Ovary (tissue), 9 donors: ENCODE measurements around the gene CCDC33. TPM values are rescaled to one million over a fixed set of nuclear protein-coding genes. Genes with fewer than 3 reads are reported as not detected.
"Not testable (repeated sequence)": the region's sequence is repeated elsewhere in the genome, so short reads cannot be mapped to it uniquely, and the experiment has no call there.

Experiments
- DNase-seq, 5 donors: peaks; one replicate each; pipeline ENCODE4 v3.0.0-alpha.2; 2019 to 2020
- H3K27ac ChIP-seq, 2 donors: fragments of 200-600 bp; one replicate each; pipeline versions ENCODE4 v1.5.1 to v1.8.0; 2019 to 2022
- H3K27me3 ChIP-seq: fragments of 200-600 bp; one replicate; pipeline ENCODE4 v1.8.0; 2022
- H3K36me3 ChIP-seq: fragments of 200-600 bp; sonication (generic); one replicate; pipeline ENCODE4 v1.5.1; 2019
- H3K4me1 ChIP-seq: one replicate; pipeline ENCODE4 v1.8.1; 2013; ENCODE audit warnings: mild to moderate bottlenecking, moderate library complexity; ENCODE audit not compliant: insufficient read depth
- H3K4me3 ChIP-seq: fragments of 200-600 bp; sonication (generic); one replicate; pipeline ENCODE4 v1.5.1; 2017
- H3K9me3 ChIP-seq, 2 donors: fragments of 200-600 bp in 1 of 2; sonication (generic) in 1 of 2; one replicate each; pipeline versions ENCODE4 v1.5.1 to v1.8.1; 2013 to 2019; ENCODE audit warnings: mild to moderate bottlenecking in 1 of 2, moderate library complexity in 1 of 2
- CTCF ChIP-seq, 3 donors: fragments of 450-650 bp in 2 of 3; fragments of 200-600 bp in 1 of 3; IDR thresholded peaks; one replicate each; pipeline versions ENCODE4 v1.5.1 to v1.8.0; 2016 to 2022; ENCODE audit warnings: antibody characterized with exemption in 3 of 3, mild to moderate bottlenecking in 1 of 3
- EP300 ChIP-seq: sonication (generic); formaldehyde crosslinking; IDR thresholded peaks from one replicate; pipeline ENCODE4 v1.6.1; 2017; ENCODE audit warnings: antibody characterized with exemption
- POLR2A ChIP-seq: fragments of 450-650 bp; IDR thresholded peaks from one replicate; pipeline ENCODE4 v1.6.1; 2017; ENCODE audit warnings: antibody characterized with exemption, mild to moderate bottlenecking, moderate library complexity
- WGBS, 3 donors: extraction: QIAGEN DNeasy Blood & Tissue Kit in 1 of 3; methylation state at CpG; one replicate each; pipeline versions ENCODE4 v1.1.5 to v1.1.7; 2013 to 2017; 5-methylcytosine and 5-hydroxymethylcytosine counted together
- intact Hi-C, 4 donors: fragments of 100-400 bp; cut with DNase I; formaldehyde crosslinking; loops; one replicate each; pipeline versions ENCODE4 v1.11.0 to v1.15.1; 2022 to 2023
- polyA plus RNA-seq, 2 donors: library from polyadenylated mRNA; stranded (reverse); fragments of 200-250 nt in 1 of 2; fragments of 350-450 nt in 1 of 2; fragmentation: Illumina TruSeq in 1 of 2; extraction: RNeasy Lipid Tissue Mini Kit (QIAGEN cat#74804) in 1 of 2; gene quantifications; one replicate each; pipeline ENCODE4 v1.2.3, GENCODE V29; 2013 to 2014
- total RNA-seq, 7 donors: library from RNA; depleted of rRNA in 2 of 7; stranded (reverse); fragments of >200 nt in 2 of 7; fragmentation: NEBNext Ultra II Directional in 3 of 7; extraction: Animal tissue kit (Norgen Biotek cat#: 25700) in 3 of 7; gene quantifications; one replicate each; pipeline versions ENCODE4 v1.1.0 to v1.2.4, GENCODE V29; 2016 to 2023
- donor health status: DM: no; HTN: no; CAD: no; lungs with moderate emphysema.
- donor health status: DM: no; HTN: no; CAD: no.
- donor health status: Bipolar disorder and iron deficiency.
- donor health status: DM: yes; HTN: yes; CAD: no.
- donor health status: DM: no; HTN: no; CAD: no.
- donor health status: DM: yes; HTN: yes; CAD: no.

CCDC33 gene
- total and polyA plus RNA-seq, 9 donors, result 0.10 to 24.7 (median 1.9) TPM; not detected in 3

GRCh38 chr15:74352393-74352910 is 116.3 kb downstream of the CCDC33 start:
- Histone ChIP-seq H3K27ac (no peak overlapping the region), H3K36me3 (no peaks in the 10 kb centered on the region), H3K9me3 (no peaks in the 10 kb centered on the region), H3K4me1 (peaks cover 7% of the 10 kb centered on the region), H3K27me3 (no peaks in the 10 kb centered on the region), H3K4me3 (no peak overlapping the region)
- TF ChIP-seq CTCF (IDR thresholded peaks at IDR 0.05), result no peak
- TF ChIP-seq EP300, result no peak
- no peak for TF ChIP-seq POLR2A
- intact Hi-C loops, result no loop called here
- 88 to 93% (median 88%) methylated on average over 3 of the region's 3 CpGs for WGBS, 3 donors
- no peak for DNase-seq

- H3K27ac ChIP-seq, H3K36me3 ChIP-seq, H3K4me3 ChIP-seq, H3K4me1 ChIP-seq, intact Hi-C loops, DNase-seq, H3K27me3 ChIP-seq, H3K9me3 ChIP-seq: not testable (repeated sequence)
- 83 to 98% (median 93%) methylated on average over 2 of the region's 2 CpGs for WGBS, 3 donors
These were observed 117.9 kb downstream of the CCDC33 start for GRCh38 chr15:74353992-74354391.

- 87 to 96% (median 88%) methylated on average over 6 of the region's 6 CpGs for WGBS, 3 donors
- intact Hi-C loops, H3K4me1 ChIP-seq, H3K27me3 ChIP-seq, H3K4me3 ChIP-seq, H3K9me3 ChIP-seq, H3K27ac ChIP-seq, H3K36me3 ChIP-seq: not testable (repeated sequence)
- DNase-seq, result peak in 1 of 5 donors; percentile 17
These were observed 119.9 kb downstream of the CCDC33 start for GRCh38 chr15:74356050-74356449.

GRCh38 chr15:74357514-74357913 is 121.4 kb downstream of the CCDC33 start:
- H3K36me3 ChIP-seq, intact Hi-C loops, H3K9me3 ChIP-seq, H3K4me3 ChIP-seq, H3K4me1 ChIP-seq, H3K27me3 ChIP-seq: not testable (repeated sequence)
- H3K27ac ChIP-seq, result peak overlapping the region in 1 of 2 donors; percentile 52
- DNase-seq, result peak in 3 of 5 donors; percentile 36 to 68 (median 66)
- WGBS, 3 donors, result 53 to 71% (median 58%) methylated on average over 7 of the region's 7 CpGs

- H3K4me3 ChIP-seq, H3K36me3 ChIP-seq, H3K27ac ChIP-seq, H3K4me1 ChIP-seq, H3K9me3 ChIP-seq, H3K27me3 ChIP-seq, intact Hi-C loops: not testable (repeated sequence)
- WGBS, 3 donors, result 87 to 93% (median 90%) methylated on average over 6 of the region's 6 CpGs
- DNase-seq, result peak in 1 of 5 donors; percentile 17
These were observed 123.2 kb downstream of the CCDC33 start for GRCh38 chr15:74359376-74359775.

GRCh38 chr15:74360855-74361254 is 124.7 kb downstream of the CCDC33 start:
- H3K4me1 ChIP-seq, H3K9me3 ChIP-seq, H3K4me3 ChIP-seq, H3K36me3 ChIP-seq, H3K27ac ChIP-seq, intact Hi-C loops, DNase-seq, H3K27me3 ChIP-seq: not testable (repeated sequence)
- WGBS, 3 donors, result 5 to 11% (median 8%) methylated on average over 1 of the region's 1 CpG

GRCh38 chr15:74362482-74362881 is 126.4 kb downstream of the CCDC33 start:
- no peak for TF ChIP-seq CTCF (IDR thresholded peaks at IDR 0.05)
- TF ChIP-seq EP300, result no peak
- no peak for TF ChIP-seq POLR2A
- Histone ChIP-seq H3K36me3 (no peaks in the 10 kb centered on the region), H3K27ac (no peak overlapping the region), H3K4me1 (peaks cover 10% of the 10 kb centered on the region), H3K9me3 (no peaks in the 10 kb centered on the region), H3K4me3 (no peak overlapping the region), H3K27me3 (no peaks in the 10 kb centered on the region)
- 74 to 91% (median 87%) methylated on average over 1 of the region's 1 CpG for WGBS, 3 donors
- DNase-seq, result peak in 1 of 5 donors; percentile 17
- intact Hi-C loops, result no loop called here
